Measurements from ENCODE around the gene AHCYL2.

DNA sequence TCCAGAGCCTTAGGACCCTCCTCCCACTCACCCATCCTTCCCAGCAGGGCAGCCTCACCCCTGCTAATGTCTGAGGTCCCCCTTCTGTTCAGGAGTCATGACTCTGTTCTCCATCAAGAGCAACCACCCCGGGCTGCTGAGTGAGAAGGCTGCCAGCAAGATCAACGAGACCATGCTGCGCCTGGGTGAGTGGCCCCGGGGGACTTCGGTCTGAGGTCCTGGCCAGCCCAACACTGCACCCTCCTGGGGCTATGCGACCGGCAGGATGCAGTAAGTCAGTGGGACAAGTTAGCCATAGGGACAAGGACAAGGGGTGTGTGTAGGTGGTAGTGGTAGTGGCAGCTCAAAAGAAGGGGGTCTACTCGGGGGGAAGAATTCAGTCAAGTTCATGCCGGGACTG lies 16.2 kb upstream of the AHCYL2 start:
- TF ChIP-seq EZH2 (IDR thresholded peaks at IDR 0.05; ENCODE audit: insufficient read depth, poor library complexity, severe bottlenecking): no peak
- TF ChIP-seq EZH2phosphoT487 (IDR thresholded peaks at IDR 0.05; ENCODE audit: insufficient read depth, low read depth): no peak

Data from GM23248 (cell line).